H9 (cell line): ENCODE measurements around the gene BCL6. TPM values are rescaled to one million over a fixed set of nuclear protein-coding genes. Genes with fewer than 3 reads are reported as not detected.

Source experiments
- DNase-seq: peaks from one replicate; pipeline ENCODE4 v3.0.0-alpha.2; 2017
- H2AFZ ChIP-seq: one replicate; pipeline ENCODE4 v1.6.1; 2013; ENCODE audit warnings: mild to moderate bottlenecking, low read length, control low read depth, moderate library complexity
- H2AK5ac ChIP-seq: 2 replicates; pipeline ENCODE4 v1.6.1; 2013; ENCODE audit warnings: low read length, control low read depth, mixed read lengths; ENCODE audit not compliant: insufficient read length
- H2BK120ac ChIP-seq: one replicate; pipeline ENCODE4 v1.6.1; 2013; ENCODE audit warnings: low read depth, mild to moderate bottlenecking, low read length, control low read depth, inconsistent platforms; ENCODE audit not compliant: poor library complexity, severe bottlenecking
- H2BK12ac ChIP-seq: 2 replicates; pipeline ENCODE4 v1.6.1; 2013; ENCODE audit warnings: low read length, control low read depth, mixed read lengths, low read depth; ENCODE audit not compliant: insufficient read length
- H2BK15ac ChIP-seq: 2 replicates; pipeline ENCODE4 v1.6.1; 2013; ENCODE audit warnings: low read depth, low read length, control low read depth
- H2BK20ac ChIP-seq: one replicate; pipeline ENCODE4 v1.6.1; 2013; ENCODE audit warnings: low read depth, mild to moderate bottlenecking, low read length, control low read depth, inconsistent platforms; ENCODE audit not compliant: poor library complexity, severe bottlenecking
- H2BK5ac ChIP-seq: 2 replicates; pipeline ENCODE4 v1.6.1; 2013; ENCODE audit warnings: low read length, control low read depth, mixed read lengths; ENCODE audit not compliant: insufficient read length
- H3K14ac ChIP-seq: 2 replicates; pipeline ENCODE4 v1.6.1; 2013; ENCODE audit warnings: low read length, control low read depth; ENCODE audit not compliant: insufficient read depth
- H3K18ac ChIP-seq: 2 replicates; pipeline ENCODE4 v1.6.1; 2013; ENCODE audit warnings: low read depth, mild to moderate bottlenecking, mixed read lengths, low read length, control low read depth; ENCODE audit not compliant: insufficient read length
- H3K23ac ChIP-seq: 2 replicates; pipeline ENCODE4 v1.6.1; 2013; ENCODE audit warnings: low read length, control low read depth, mixed read lengths, low read depth; ENCODE audit not compliant: insufficient read length
- H3K23me2 ChIP-seq: 2 replicates; pipeline ENCODE4 v1.6.1; 2013; ENCODE audit warnings: low read depth, mild to moderate bottlenecking, mixed read lengths, low read length, control low read depth; ENCODE audit not compliant: insufficient read length, poor library complexity, severe bottlenecking
- H3K27ac ChIP-seq: 2 replicates; pipeline ENCODE4 v1.5.1; 2013; ENCODE audit warnings: low read length, control low read depth, mixed read lengths, low read depth; ENCODE audit not compliant: insufficient read length
- H3K27me3 ChIP-seq: 2 replicates; pipeline ENCODE4 v1.6.1; 2013; ENCODE audit warnings: low read length, control low read depth, inconsistent platforms; ENCODE audit not compliant: insufficient read depth
- H3K4ac ChIP-seq: 2 replicates; pipeline ENCODE4 v1.6.1; 2013; ENCODE audit warnings: low read depth, mild to moderate bottlenecking, control low read depth, inconsistent platforms, low read length, moderate library complexity
- H3K4me1 ChIP-seq: 2 replicates; pipeline ENCODE4 v1.6.1; 2013; ENCODE audit warnings: low read length, control low read depth, inconsistent platforms; ENCODE audit not compliant: insufficient read depth
- H3K4me2 ChIP-seq: 2 replicates; pipeline ENCODE4 v1.6.1; 2013; ENCODE audit warnings: low read length, control low read depth, mixed read lengths; ENCODE audit not compliant: insufficient read length, insufficient read depth
- H3K56ac ChIP-seq: 2 replicates; pipeline ENCODE4 v1.6.1; 2013; ENCODE audit warnings: low read depth, mild to moderate bottlenecking, mixed read lengths, low read length, control low read depth; ENCODE audit not compliant: insufficient read length
- H3K79me1 ChIP-seq: 2 replicates; pipeline ENCODE4 v1.6.1; 2013; ENCODE audit warnings: low read depth, mild to moderate bottlenecking, moderate library complexity, low read length, control low read depth, inconsistent platforms; ENCODE audit not compliant: insufficient read depth, poor library complexity, severe bottlenecking
- H3K79me2 ChIP-seq: 2 replicates; pipeline ENCODE4 v1.6.1; 2013; ENCODE audit warnings: low read length, control low read depth, inconsistent platforms; ENCODE audit not compliant: insufficient read depth
- H3K9ac ChIP-seq: 2 replicates; pipeline ENCODE4 v1.6.1; 2013; ENCODE audit warnings: low read length, control low read depth, mixed read lengths; ENCODE audit not compliant: insufficient read length; ENCODE audit errors: extremely low read depth
- H3K9me3 ChIP-seq: one replicate; pipeline ENCODE4 v1.6.1; 2013; ENCODE audit warnings: low read depth, low read length, inconsistent platforms; ENCODE audit not compliant: control insufficient read depth
- H3T11ph ChIP-seq: one replicate; pipeline ENCODE4 v1.6.1; 2013; ENCODE audit warnings: mild to moderate bottlenecking, low read length, control low read depth, inconsistent platforms
- H4K20me1 ChIP-seq: one replicate; pipeline ENCODE4 v1.6.1; 2013; ENCODE audit not compliant: control insufficient read depth, insufficient read length, insufficient read depth
- H4K5ac ChIP-seq: 2 replicates; pipeline ENCODE4 v1.6.1; 2013; ENCODE audit warnings: low read depth, mild to moderate bottlenecking, mixed read lengths, low read length, control low read depth; ENCODE audit not compliant: insufficient read length
- H4K8ac ChIP-seq: replicated peaks from 2 replicates; pipeline ENCODE4 v1.6.1; 2013; ENCODE audit warnings: low read length, control low read depth, mixed read lengths, low read depth; ENCODE audit not compliant: insufficient read length
- H4K91ac ChIP-seq: 2 replicates; pipeline ENCODE4 v1.6.1; 2013; ENCODE audit warnings: low read depth, mild to moderate bottlenecking, moderate library complexity, mixed read lengths, low read length, control low read depth; ENCODE audit not compliant: insufficient read length
- H3K27ac Mint-ChIP-seq, 3 experiments: 2 replicates in 2 of 3; 3 replicates in 1 of 3; pipeline ENCODE4 v1.8.0; 2020 to 2021; ENCODE audit warnings: mixed read lengths in 3 of 3, mild to moderate bottlenecking in 1 of 3, moderate library complexity in 1 of 3
- H3K27me3 Mint-ChIP-seq: 2 replicates; pipeline ENCODE4 v1.8.0; 2021; ENCODE audit warnings: low read depth, mild to moderate bottlenecking, moderate library complexity, mixed read lengths
- H3K36me3 Mint-ChIP-seq, 3 experiments: 2 replicates in 2 of 3; 3 replicates in 1 of 3; pipeline ENCODE4 v1.8.0; 2020 to 2021; ENCODE audit warnings: low read depth in 3 of 3, mixed read lengths in 3 of 3; ENCODE audit not compliant: insufficient read depth in 1 of 3
- H3K4me1 Mint-ChIP-seq, 2 experiments: 2 replicates each; pipeline ENCODE4 v1.8.0; 2020; ENCODE audit warnings: mixed read lengths in 2 of 2
- H3K4me3 Mint-ChIP-seq, 2 experiments: 2 replicates in 1 of 2; 3 replicates in 1 of 2; pipeline ENCODE4 v1.8.0; 2020 to 2021; ENCODE audit warnings: mild to moderate bottlenecking in 2 of 2, mixed read lengths in 2 of 2, moderate library complexity in 1 of 2
- H3K9me3 Mint-ChIP-seq, 2 experiments: 2 replicates in 1 of 2; 3 replicates in 1 of 2; pipeline ENCODE4 v1.8.0; 2020; ENCODE audit warnings: mild to moderate bottlenecking in 2 of 2, mixed read lengths in 2 of 2, moderate library complexity in 1 of 2
- WGBS: extraction: QIAGEN DNeasy Blood & Tissue Kit; methylation state at CpG from one replicate; pipeline ENCODE4 v1.1.7; 2013; ENCODE audit warnings: missing lambda C conversion rate, low lambda C conversion rate, mixed read lengths; ENCODE audit not compliant: insufficient read length; ENCODE audit errors: extremely low coverage; 5-methylcytosine and 5-hydroxymethylcytosine counted together
- total RNA-seq: library from RNA; stranded (reverse); gene quantifications from 2 replicates; pipeline ENCODE4 v1.2.1, GENCODE V29; 2021
- TF ChIP-seq, protein P1 (sequence below): fragments of 200-600 bp; sonication (generic); conservative IDR thresholded peaks from 3 replicates; pipeline ENCODE4 v1.8.0; 2021; ENCODE audit warnings: antibody characterized with exemption, mild to moderate bottlenecking

The BCL6 gene
- total RNA-seq, 1 experiment from 2014 or later: 3.4 TPM

DNA sequence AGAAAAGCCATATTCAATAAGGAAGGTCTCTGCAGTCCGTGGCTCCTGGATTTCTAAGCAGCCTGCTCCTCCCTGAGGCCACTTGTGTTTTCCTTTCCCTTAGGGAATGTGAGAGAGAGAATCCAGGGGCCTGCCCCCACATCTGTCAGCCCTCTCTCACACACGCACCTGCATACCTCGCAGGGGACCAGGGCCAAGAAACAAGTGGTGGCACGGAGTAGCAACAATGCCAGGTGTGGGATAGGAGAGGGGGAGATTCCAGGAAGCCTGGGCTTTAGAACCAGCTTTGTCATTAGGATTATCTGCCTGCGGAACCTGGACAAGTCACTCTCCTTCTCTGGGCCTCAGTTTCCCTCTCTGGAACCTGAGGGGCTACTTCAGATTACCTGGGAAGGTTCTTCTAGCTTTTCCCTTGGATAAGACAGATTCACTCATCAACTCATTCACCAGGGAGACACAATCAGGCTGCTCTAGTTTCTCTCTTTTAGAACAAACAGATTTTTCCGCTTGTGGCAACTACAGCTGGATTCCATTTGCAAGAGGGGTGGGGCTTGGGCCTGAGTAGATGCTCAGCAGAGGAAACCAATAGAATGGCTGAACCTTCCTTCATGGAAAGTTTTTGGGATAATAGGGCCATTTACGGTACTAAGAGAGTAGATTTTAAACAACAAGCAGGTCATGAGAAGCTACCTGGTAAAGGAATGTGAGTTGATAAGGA is 19.5 kb downstream of the BCL6 start:
- TF ChIP-seq, protein P1, sequence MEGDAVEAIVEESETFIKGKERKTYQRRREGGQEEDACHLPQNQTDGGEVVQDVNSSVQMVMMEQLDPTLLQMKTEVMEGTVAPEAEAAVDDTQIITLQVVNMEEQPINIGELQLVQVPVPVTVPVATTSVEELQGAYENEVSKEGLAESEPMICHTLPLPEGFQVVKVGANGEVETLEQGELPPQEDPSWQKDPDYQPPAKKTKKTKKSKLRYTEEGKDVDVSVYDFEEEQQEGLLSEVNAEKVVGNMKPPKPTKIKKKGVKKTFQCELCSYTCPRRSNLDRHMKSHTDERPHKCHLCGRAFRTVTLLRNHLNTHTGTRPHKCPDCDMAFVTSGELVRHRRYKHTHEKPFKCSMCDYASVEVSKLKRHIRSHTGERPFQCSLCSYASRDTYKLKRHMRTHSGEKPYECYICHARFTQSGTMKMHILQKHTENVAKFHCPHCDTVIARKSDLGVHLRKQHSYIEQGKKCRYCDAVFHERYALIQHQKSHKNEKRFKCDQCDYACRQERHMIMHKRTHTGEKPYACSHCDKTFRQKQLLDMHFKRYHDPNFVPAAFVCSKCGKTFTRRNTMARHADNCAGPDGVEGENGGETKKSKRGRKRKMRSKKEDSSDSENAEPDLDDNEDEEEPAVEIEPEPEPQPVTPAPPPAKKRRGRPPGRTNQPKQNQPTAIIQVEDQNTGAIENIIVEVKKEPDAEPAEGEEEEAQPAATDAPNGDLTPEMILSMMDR: no peak
- H3K9me3 Mint-ChIP-seq: no peaks in the 10 kb centered on the region; a peak in 1 of 5 replicates
- peaks cover 3 to 92% (median 87%) of the 10 kb centered on the region in 3 experiments; a peak in 6 of 7 replicates for H3K36me3 Mint-ChIP-seq
- no peaks in the 10 kb centered on the region for H3K27me3 Mint-ChIP-seq
- Histone ChIP-seq H4K8ac (no peak overlapping the region), H3K23ac (no peak overlapping the region), H3K9ac (no peak overlapping the region), H3K14ac (no peak overlapping the region), H3K56ac (no peak overlapping the region), H4K20me1 (no peaks in the 10 kb centered on the region), H2AK5ac (no peak overlapping the region), H3K27me3 (no peaks in the 10 kb centered on the region), H3K79me1 (no peaks in the 10 kb centered on the region), H3K27ac (no peak overlapping the region), H2BK12ac (no peak overlapping the region), H3K4me2 (no peak overlapping the region), H2BK20ac (no peak overlapping the region), H3K18ac (no peak overlapping the region), H3K9me3 (no peaks in the 10 kb centered on the region), H3K4ac (no peak overlapping the region), H3K79me2 (no peaks in the 10 kb centered on the region), H2BK5ac (no peak overlapping the region), H2AFZ (no peak overlapping the region), H3K23me2 (no peaks in the 10 kb centered on the region), H4K91ac (no peak overlapping the region), H4K5ac (no peak overlapping the region), H2BK15ac (no peak overlapping the region), H3T11ph (no peak overlapping the region), H2BK120ac (no peak overlapping the region), H3K4me1 (no peaks in the 10 kb centered on the region)
- DNase-seq: no peak
- H3K4me1 Mint-ChIP-seq: peaks cover 6 to 12% of the 10 kb centered on the region in 2 experiments
- no CpG with 5 or more reads among the region's 7 CpGs for WGBS
- H3K4me3 Mint-ChIP-seq: no peak overlapping the region
- H3K27ac Mint-ChIP-seq: no peak overlapping the region; a peak in 2 of 7 replicates
